ENCODE data around the gene SIX3.

DNA sequence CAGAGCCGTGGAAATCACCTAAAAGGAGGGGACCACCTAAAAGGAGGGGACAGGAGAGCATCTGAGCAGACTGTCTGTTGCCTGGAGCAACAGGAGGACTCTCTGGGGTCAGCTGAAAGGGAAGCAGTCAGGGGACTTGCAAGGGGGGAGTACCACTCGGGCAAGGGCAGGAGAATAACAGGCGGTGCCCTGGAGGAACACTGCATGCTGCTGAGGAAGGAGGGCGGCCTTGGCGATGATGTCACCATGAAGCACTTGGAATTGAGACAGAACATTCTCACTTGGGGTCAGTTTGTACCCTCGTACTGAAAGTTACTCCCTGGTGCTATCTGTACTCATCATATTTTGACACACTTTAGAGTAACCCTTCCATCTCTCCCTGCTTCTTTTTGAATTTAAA lies 18.4 kb downstream of the SIX3 start:
- TF ChIP-seq EZH2 (IDR thresholded peaks at IDR 0.05; ENCODE audit: insufficient read depth, poor library complexity, severe bottlenecking), result no peak
- TF ChIP-seq EZH2phosphoT487 (IDR thresholded peaks at IDR 0.05; ENCODE audit: insufficient read depth, low read depth), result no peak

All from GM23248 (cell line).